ENCODE results near the gene MUC20.

DNA sequence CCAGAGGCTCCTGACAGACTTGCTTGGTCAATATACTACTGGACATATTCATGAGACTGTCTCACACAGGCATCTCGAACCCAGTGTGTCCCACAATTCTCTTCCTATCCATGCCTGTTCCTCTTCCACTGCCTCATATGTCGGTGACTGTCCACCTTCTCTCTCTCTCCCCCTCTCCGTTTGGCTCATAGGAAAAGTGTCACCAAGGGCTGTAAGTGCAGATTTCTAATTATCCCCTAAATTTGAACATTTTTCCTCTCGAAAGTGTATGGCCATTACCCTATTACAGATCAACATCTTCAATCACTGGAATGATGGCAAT is 22.5 kb upstream of the MUC20 start:
- TF ChIP-seq, protein P1, sequence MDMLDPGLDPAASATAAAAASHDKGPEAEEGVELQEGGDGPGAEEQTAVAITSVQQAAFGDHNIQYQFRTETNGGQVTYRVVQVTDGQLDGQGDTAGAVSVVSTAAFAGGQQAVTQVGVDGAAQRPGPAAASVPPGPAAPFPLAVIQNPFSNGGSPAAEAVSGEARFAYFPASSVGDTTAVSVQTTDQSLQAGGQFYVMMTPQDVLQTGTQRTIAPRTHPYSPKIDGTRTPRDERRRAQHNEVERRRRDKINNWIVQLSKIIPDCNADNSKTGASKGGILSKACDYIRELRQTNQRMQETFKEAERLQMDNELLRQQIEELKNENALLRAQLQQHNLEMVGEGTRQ (IDR thresholded peaks at IDR 0.05; ENCODE audit: low read length), result no peak
- TF ChIP-seq CHD2 (IDR thresholded peaks at IDR 0.05; ENCODE audit: low read length) (no peak), RAD21 (IDR thresholded peaks at IDR 0.05 in 1 of 2, conservative IDR thresholded peaks at IDR 0.05 in 1 of 2; ENCODE audit: low read depth in 2 of 2, low read length in 2 of 2) (no peak), POLR2AphosphoS5 (IDR thresholded peaks at IDR 0.05; ENCODE audit: low read depth, low read length) (no peak), FOSL1 (IDR thresholded peaks at IDR 0.05; ENCODE audit: insufficient read depth, low read depth, low read length) (no peak), TAF1 (IDR thresholded peaks at IDR 0.05; ENCODE audit: low read depth, low read length) (no peak), POLR2A (IDR thresholded peaks at IDR 0.05; ENCODE audit: control extremely low read depth in 1 of 2, low read depth in 2 of 2, low read length in 2 of 2) (no peak), RXRA (IDR thresholded peaks at IDR 0.05; ENCODE audit: insufficient read depth, low read depth, low read length) (no peak), NRF1 (IDR thresholded peaks at IDR 0.05; ENCODE audit: low read depth, low read length) (no peak)
- TF ChIP-seq, protein P2, sequence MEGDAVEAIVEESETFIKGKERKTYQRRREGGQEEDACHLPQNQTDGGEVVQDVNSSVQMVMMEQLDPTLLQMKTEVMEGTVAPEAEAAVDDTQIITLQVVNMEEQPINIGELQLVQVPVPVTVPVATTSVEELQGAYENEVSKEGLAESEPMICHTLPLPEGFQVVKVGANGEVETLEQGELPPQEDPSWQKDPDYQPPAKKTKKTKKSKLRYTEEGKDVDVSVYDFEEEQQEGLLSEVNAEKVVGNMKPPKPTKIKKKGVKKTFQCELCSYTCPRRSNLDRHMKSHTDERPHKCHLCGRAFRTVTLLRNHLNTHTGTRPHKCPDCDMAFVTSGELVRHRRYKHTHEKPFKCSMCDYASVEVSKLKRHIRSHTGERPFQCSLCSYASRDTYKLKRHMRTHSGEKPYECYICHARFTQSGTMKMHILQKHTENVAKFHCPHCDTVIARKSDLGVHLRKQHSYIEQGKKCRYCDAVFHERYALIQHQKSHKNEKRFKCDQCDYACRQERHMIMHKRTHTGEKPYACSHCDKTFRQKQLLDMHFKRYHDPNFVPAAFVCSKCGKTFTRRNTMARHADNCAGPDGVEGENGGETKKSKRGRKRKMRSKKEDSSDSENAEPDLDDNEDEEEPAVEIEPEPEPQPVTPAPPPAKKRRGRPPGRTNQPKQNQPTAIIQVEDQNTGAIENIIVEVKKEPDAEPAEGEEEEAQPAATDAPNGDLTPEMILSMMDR (IDR thresholded peaks at IDR 0.05; ENCODE audit: control extremely low read depth in 1 of 3, insufficient read depth in 1 of 3, low read depth in 1 of 3, low read length in 3 of 3), result no peak

All from H1 (cell line).